Right ventricle myocardium inferior (tissue), 1 donor: Measurements from ENCODE around the gene PITPNC1. TPM values are rescaled to one million over a fixed set of nuclear protein-coding genes. Genes with fewer than 3 reads are reported as not detected.
"Not testable (repeated sequence)": the region's sequence is repeated elsewhere in the genome, so short reads cannot be mapped to it uniquely, and the experiment has no call there.

Experiments
- ATAC-seq: fragments of 200-7000 bp; cut with Tn5 transposase; one replicate; pipeline ENCODE4 v1.9.1; 2020; ENCODE audit warnings: mild to moderate bottlenecking, moderate library complexity
- DNase-seq: peaks from one replicate; pipeline ENCODE4 v3.0.0; 2021; ENCODE audit errors: missing footprints
- intact Hi-C: fragments of 100-400 bp; cut with DNase I; formaldehyde crosslinking; loops from one replicate; pipeline ENCODE4 v1.11.0; 2022
- total RNA-seq: library from RNA; stranded (reverse); fragmentation: NEBNext Ultra II Directional; extraction: Animal tissue kit (Norgen Biotek cat#: 25700); gene quantifications from one replicate; pipeline ENCODE4 v1.2.1, GENCODE V29; 2021
- donor health status: DM: no; HTN: yes; CAD: no; lungs with severe emphysema.

The PITPNC1 gene
- total RNA-seq, 1 donor from 2014 or later, result 13.8 TPM

- ATAC-seq, result no peak
- intact Hi-C loops, result no loop called here
- no peak for DNase-seq
Observed at GRCh38 chr17:67693811-67694210, 316.7 kb downstream of the PITPNC1 start.

GRCh38 chr17:67696347-67696746, 319.3 kb downstream of the PITPNC1 start:
- DNase-seq (no peak), ATAC-seq (no peak)

GRCh38 chr17:67696853-67697498, 319.9 kb downstream of the PITPNC1 start:
- no peak for ATAC-seq
- intact Hi-C loops, result no loop called here

More at GRCh38 chr17:67696347-67696746, 319.3 kb downstream of the PITPNC1 start:
- intact Hi-C loops, result no loop called here

DNA sequence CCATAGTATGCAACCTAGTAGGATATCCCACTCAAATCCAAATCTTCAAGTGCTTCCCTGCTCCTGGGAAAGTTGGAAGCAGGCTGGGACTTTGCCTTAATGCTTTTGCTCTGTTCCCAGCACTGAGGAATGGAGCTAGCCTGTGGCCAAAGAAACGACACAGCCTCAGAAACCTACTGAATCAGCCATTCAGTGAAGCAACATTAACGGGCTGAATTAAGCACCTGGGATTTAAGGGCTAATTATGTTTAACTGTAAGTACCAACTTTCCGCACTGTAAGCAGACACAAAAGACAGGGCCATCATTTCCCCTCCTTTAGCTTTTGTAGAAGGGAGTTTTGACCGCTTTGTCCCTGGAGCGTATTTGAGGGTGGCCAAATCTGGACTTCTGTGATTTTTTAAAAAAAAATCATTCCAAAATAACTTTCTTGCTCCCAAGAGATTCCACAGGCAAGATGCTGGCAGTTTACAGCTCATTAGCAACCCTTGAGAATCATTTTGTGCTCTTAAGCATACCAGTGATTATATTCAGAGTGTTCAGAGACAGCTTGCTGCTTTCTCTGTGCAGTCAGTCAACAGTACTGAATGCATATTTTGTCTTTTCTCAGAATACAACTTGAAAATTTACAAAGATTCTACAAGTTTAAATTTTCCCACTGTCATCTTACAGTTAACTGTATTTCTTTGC, 323.1 kb downstream of the PITPNC1 start:
- intact Hi-C loops, result no loop called here
- ATAC-seq (no peak), DNase-seq (no peak)

More at GRCh38 chr17:67696853-67697498, 319.9 kb downstream of the PITPNC1 start:
- no peak for DNase-seq

GRCh38 chr17:67700725-67701119, 323.6 kb downstream of the PITPNC1 start:
- intact Hi-C loops, result no loop called here
- DNase-seq (no peak), ATAC-seq (no peak)

- intact Hi-C loops, DNase-seq, ATAC-seq: not testable (repeated sequence)
Observed at GRCh38 chr17:67702861-67703260, 325.8 kb downstream of the PITPNC1 start.

DNA sequence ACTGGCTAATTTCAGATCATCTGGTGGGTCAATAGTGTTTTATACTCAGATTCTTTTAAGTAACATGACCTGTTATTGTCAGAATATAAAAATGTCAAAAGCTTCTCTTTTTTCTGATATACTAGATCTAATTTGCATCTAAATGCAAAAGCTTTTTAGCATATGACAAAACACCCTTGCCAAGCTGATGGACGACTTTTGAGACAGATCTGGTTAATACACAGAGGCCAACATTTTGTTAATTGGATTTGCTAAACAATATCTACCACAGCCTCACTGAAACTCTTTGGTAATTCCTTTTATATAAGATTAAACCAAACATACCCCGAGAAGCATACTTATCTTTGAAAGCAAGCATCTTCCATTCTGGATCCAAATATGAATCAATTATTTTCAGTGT, 330.4 kb downstream of the PITPNC1 start:
- DNase-seq (no peak), ATAC-seq (no peak)
- intact Hi-C loops, result no loop called here

DNA sequence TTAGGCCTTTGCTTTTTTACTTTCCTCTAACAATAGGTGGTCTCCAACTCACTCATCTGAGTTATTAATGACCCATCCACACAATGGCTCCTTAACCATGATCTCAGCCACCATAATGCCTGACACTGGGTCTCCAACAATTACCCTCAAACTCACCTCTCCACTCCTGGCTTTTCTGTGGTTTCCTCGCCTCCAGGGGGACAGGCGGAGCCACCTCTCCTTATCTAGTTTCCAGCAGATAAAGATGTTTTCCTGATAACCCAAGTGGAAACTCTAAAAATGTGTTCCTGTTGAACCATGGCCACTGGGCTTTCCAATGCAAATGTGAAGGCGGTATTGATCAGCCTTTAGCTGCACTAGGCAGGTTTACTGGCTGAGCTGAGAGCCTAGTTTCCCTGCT, 331.3 kb downstream of the PITPNC1 start:
- intact Hi-C loops, result no loop called here
- ATAC-seq (no peak), DNase-seq (no peak)

DNA sequence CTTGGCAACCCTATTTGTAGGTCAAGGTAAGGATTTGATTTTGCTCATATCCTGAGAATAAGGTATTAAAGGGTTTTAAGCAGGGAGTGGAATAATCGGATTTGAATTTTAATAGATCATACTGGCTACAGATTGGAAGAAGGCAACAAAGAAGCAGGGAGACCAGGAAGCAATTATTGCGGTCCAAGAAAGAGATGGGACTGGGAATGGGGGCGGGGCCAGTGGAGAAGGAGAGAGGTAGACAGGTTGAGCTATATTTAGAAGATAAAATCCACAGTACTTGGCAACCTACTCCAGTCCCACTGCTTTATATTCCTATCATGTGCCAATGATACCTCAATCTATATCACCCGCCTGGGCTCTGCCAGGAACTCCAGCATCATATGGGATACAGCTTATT, 334.8 kb downstream of the PITPNC1 start:
- intact Hi-C loops, result no loop called here
- ATAC-seq (no peak), DNase-seq (no peak)

DNA sequence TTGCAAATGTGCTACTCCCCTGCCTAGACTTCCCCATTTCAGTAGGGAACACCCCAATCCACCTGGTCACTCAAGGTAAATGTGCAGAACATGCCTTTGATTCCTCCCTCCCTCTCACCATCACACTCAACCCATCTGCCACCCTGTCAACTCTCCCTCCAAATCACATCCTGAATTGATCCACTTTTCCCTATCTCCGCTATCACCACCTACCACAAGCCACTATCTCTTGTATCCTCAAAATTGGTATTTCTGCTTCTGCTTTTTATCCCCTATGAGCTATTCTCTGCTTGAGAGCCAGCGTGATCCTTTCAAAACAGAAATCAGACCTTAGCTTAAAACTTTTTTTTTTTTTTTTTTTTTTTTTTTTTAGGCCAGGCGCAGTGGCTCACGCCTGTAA, 335.3 kb downstream of the PITPNC1 start:
- intact Hi-C loops, result no loop called here
- DNase-seq (no peak), ATAC-seq (no peak)

- ATAC-seq, result no peak
- intact Hi-C loops, result no loop called here
- DNase-seq, result no peak
Observed at GRCh38 chr17:67713169-67713568, 336.1 kb downstream of the PITPNC1 start.

DNA sequence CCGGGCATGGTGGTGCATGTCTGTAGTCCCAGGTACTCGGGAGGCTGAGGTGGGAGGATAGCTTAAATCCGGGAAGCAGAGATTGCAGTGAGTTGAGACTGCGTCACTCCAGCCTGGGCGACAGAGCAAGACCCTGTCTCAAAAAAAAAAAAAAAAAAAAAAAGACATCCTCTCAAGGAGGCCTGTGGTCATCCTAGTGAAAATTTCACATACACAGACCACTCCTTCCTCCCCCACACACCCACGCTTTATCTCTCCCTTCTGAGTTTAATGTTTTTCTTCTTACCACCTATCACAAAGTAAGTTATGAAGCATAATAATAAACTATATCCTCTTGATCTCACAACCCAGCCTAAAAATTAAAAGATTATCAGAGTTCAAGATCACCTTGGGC, 339.3 kb downstream of the PITPNC1 start:
- no peak for ATAC-seq
- no peak for DNase-seq
- intact Hi-C loops, result loop anchor here (2.0 to 5.0 kb wide), 2 partner anchors 62 to 106 kb away; no protein-coding TSS in a partner anchor

GRCh38 chr17:67717192-67717623, 340.1 kb downstream of the PITPNC1 start:
- DNase-seq, result no peak
- intact Hi-C loops, result loop anchor here (2.0 to 5.0 kb wide), 2 partner anchors 62 to 105 kb away; no protein-coding TSS in a partner anchor
- no peak for ATAC-seq

GRCh38 chr17:67717624-67718324, 340.7 kb downstream of the PITPNC1 start, which contains the start of gene NOL11:
Gene NOL11 (plus strand): TSS chr17:67717936. CDS start chr17:67717948, 12 bp downstream.
- ATAC-seq (peak; percentile 99), DNase-seq (peak; percentile 99)
- intact Hi-C loops, result loop anchor here (2.0 to 5.0 kb wide), 2 partner anchors 61 to 105 kb away; no protein-coding TSS in a partner anchor

DNA sequence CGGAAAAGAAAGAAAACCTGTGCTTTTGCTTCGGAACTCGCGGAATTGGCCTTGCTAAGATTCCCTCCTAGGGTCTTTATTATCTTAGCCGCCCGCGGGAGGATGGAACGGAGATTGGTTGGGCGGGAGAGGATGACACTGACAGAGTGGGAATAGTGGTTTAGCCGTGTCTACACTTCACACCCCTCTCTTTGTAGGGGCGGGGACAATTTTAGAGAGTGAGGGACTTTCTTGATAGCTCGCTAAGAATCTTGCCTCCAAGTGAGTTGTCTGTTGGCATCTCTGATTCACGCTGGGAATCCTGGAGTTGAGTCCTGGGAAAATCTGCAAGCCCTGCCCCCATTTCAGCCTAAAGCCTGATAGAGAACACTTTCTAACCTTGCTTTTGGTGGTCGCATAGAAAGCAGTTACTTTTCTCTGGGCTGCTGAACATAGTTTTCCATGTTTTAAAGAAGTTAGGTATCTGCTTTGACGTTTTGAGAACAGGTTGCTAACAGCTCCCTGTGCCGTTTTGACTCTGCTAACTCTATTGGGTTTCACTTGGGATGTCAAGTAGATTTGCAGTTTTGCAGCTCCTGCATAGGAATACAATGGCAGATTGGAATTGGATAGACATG, 341.4 kb downstream of the PITPNC1 start:
- intact Hi-C loops, result loop anchor here (5.0 kb wide), 1 partner anchor 104 kb away; no protein-coding TSS in a partner anchor
- no peak for ATAC-seq
- no peak for DNase-seq

DNA sequence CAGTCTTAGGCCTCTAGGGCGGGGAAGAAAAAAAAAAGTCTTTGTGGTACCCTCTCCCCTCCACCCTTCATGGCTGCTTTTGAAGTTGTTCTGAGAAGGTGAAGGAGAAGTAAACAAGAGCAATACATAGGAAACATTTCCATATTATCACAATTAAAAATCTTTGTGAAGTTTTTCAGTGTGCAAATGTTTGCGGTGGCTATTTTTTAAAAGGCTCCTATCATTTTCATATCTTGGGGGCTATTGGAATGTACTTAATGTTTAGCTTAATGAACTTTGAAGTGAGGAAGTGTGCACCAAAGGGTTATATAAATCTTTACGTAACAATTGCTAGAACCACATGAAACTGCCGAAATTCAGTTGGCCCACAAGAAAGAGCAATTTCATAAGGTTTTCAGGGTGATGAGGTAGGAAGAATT, 348.3 kb downstream of the PITPNC1 start:
- intact Hi-C loops, result no loop called here
- no peak for DNase-seq
- no peak for ATAC-seq

DNA sequence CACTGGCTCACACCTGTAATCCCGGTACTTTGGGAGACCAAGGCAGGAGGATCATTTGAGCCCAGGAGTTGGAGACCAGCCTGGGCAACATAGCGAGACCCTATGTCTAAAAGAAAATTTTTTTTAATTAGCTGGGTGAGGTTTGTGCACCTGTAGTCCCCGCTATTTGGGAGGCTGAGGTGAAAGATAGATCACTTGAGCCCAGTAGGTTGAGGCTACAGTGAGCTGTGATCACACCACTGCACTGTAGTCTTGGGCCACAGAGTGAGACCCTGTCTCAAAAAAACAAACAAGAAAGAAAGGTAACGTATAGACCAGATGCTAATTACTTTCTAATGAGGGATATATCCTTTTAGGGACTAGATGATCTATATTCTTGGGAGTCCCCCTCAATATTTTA, 348.7 kb downstream of the PITPNC1 start:
- intact Hi-C loops, result no loop called here
- no peak for ATAC-seq
- DNase-seq, result no peak

DNA sequence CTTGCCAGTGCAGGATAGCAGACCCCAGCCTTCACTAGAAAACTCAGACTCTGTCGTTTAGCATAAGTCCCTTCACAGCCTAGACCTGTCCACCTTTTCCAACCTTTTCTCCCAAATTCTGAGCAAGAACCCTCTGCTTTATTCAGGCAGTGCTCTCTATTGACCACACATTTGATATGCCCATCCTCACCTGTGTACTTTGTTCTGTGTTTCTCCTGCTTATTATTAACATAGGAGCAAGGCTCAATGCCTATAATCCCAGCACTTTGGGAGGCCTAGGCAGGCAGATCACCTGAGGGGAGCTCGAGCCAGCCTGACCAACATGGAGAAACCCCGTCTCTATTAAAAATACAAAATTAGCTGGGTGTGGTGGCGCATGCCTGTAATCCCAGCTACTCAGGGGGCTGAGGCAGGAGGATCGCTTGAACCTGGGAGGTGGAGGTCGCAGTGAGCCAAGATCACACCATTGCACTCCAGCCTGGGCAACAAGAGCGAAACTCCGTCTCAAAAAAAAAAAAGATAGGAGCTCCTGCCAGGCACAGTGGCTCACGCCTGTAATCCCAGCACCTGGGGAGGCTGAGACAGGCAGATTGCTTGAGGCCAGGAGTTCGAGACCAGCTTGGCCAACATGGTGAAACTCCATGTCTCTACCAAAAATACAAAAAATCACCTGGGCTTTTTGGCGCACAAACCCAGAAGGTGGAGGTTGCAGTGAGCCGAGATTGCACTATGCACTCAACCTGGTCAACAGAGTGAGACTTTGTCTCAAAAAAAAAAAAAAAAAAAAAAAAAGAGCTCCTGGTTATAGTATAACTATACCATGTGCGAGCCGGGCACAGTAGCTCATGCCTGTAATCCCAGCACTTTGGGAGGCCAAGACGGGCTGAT, 350.3 kb downstream of the PITPNC1 start:
- ATAC-seq, DNase-seq, intact Hi-C loops: not testable (repeated sequence)
